WTC11 (cell line): ENCODE measurements around the gene COL20A1. TPM values are rescaled to one million over a fixed set of nuclear protein-coding genes. Genes with fewer than 3 reads are reported as not detected.

Experiments used
- ATAC-seq: fragments of 200-7000 bp; cut with Tn5 transposase; 2 replicates; pipeline ENCODE4 v1.10.0; 2021; ENCODE audit warnings: mild to moderate bottlenecking, moderate library complexity
- CTCF ChIA-PET: fragments of 300-600 bp; sonication (Branson Sonifier 250); formaldehyde crosslinking; loops from one replicate; lab custom pipeline; 2021; ENCODE audit warnings: antibody characterized with exemption; lab: Charles Lee
- POLR2A ChIA-PET: fragments of 350-600 bp; sonication (Branson Sonifier 250); formaldehyde crosslinking; loops from one replicate; lab custom pipeline; 2021; ENCODE audit warnings: antibody characterized with exemption; lab: Charles Lee
- DNase-seq: peaks from one replicate; pipeline ENCODE4 v3.0.0; 2021; ENCODE audit warnings: low spot score
- H3K27ac Mint-ChIP-seq: 2 replicates; pipeline ENCODE4 v1.8.0; 2021; ENCODE audit warnings: mixed read lengths
- H3K27me3 Mint-ChIP-seq: 2 replicates; pipeline ENCODE4 v1.8.0; 2021; ENCODE audit warnings: low read depth, mild to moderate bottlenecking, moderate library complexity, mixed read lengths
- H3K36me3 Mint-ChIP-seq: 2 replicates; pipeline ENCODE4 v1.8.0; 2021; ENCODE audit warnings: mixed read lengths
- H3K4me1 Mint-ChIP-seq: 2 replicates; pipeline ENCODE4 v1.8.0; 2022; ENCODE audit warnings: mixed read lengths
- H3K4me3 Mint-ChIP-seq: 2 replicates; pipeline ENCODE4 v1.8.0; 2021; ENCODE audit warnings: mild to moderate bottlenecking, moderate library complexity, mixed read lengths
- H3K9me3 Mint-ChIP-seq: 2 replicates; pipeline ENCODE4 v1.8.0; 2021; ENCODE audit warnings: mixed read lengths
- GABPB1 ChIP-seq: sonication (generic); formaldehyde crosslinking; IDR thresholded peaks from 2 replicates; pipeline ENCODE4 v1.8.1; 2023; ENCODE audit warnings: mild to moderate bottlenecking, missing genetic modification reagents
- GTF2I ChIP-seq: fragments of 250-450 bp; sonication (Bioruptor Pico); conservative IDR thresholded peaks from 2 replicates; pipeline ENCODE4 v1.4.0; 2021; ENCODE audit warnings: mild to moderate bottlenecking
- IRF2 ChIP-seq: sonication (generic); formaldehyde crosslinking; IDR thresholded peaks from 2 replicates; pipeline ENCODE4 v1.8.0; 2022; ENCODE audit warnings: low read depth, missing genetic modification reagents, borderline replicate concordance
- JAZF1 ChIP-seq: fragments of 250-450 bp; sonication (Bioruptor Pico); IDR thresholded peaks from 2 replicates; pipeline ENCODE4 v1.9.0; 2021; ENCODE audit warnings: moderate library complexity, mild to moderate bottlenecking, inconsistent platforms
- RORB ChIP-seq: fragments of 250-450 bp; sonication (Bioruptor Pico); IDR thresholded peaks from 2 replicates; pipeline ENCODE4 v1.9.0; 2021; ENCODE audit warnings: mild to moderate bottlenecking
- ZNF138 ChIP-seq: sonication (generic); formaldehyde crosslinking; conservative IDR thresholded peaks from 2 replicates; pipeline ENCODE4 v1.8.1; 2022; ENCODE audit warnings: mild to moderate bottlenecking, moderate library complexity, missing genetic modification reagents
- ZNF396 ChIP-seq: fragments of 250-450 bp; sonication (Bioruptor Pico); IDR thresholded peaks from 2 replicates; pipeline ENCODE4 v1.8.0; 2021; ENCODE audit warnings: mild to moderate bottlenecking, moderate library complexity, borderline replicate concordance
- total RNA-seq: library from RNA; stranded (reverse); gene quantifications from 3 replicates; pipeline ENCODE4 v1.2.3, GENCODE V29; 2021
- TF ChIP-seq, protein P1 (sequence below): sonication (generic); formaldehyde crosslinking; IDR thresholded peaks from 2 replicates; pipeline ENCODE4 v1.8.1; 2023; ENCODE audit warnings: mild to moderate bottlenecking, missing genetic modification reagents, borderline replicate concordance
- TF ChIP-seq, protein P2 (sequence below): fragments of 250-450 bp; sonication (Bioruptor Pico); IDR thresholded peaks from 2 replicates; pipeline ENCODE4 v1.9.0; 2021; ENCODE audit warnings: mild to moderate bottlenecking, borderline replicate concordance
- TF ChIP-seq, protein P3 (sequence below): sonication (generic); formaldehyde crosslinking; IDR thresholded peaks from 2 replicates; pipeline ENCODE4 v1.8.1; 2022; ENCODE audit warnings: low read depth, missing genetic modification reagents, borderline replicate concordance
- TF ChIP-seq, protein P4 (sequence below): sonication (generic); formaldehyde crosslinking; IDR thresholded peaks from 2 replicates; pipeline ENCODE4 v1.8.1; 2023; ENCODE audit warnings: mild to moderate bottlenecking, missing genetic modification reagents
- TF ChIP-seq, protein P5 (sequence below): sonication (generic); formaldehyde crosslinking; conservative IDR thresholded peaks from 2 replicates; pipeline ENCODE4 v1.8.1; 2023; ENCODE audit warnings: mild to moderate bottlenecking, low read depth, missing genetic modification reagents, moderate library complexity
- TF ChIP-seq, protein P6 (sequence below): sonication (generic); formaldehyde crosslinking; IDR thresholded peaks from 2 replicates; pipeline ENCODE4 v1.8.0; 2022; ENCODE audit warnings: mild to moderate bottlenecking, missing genetic modification reagents

Gene COL20A1
- total RNA-seq, 1 experiment from 2014 or later, result 1.3 TPM

DNA sequence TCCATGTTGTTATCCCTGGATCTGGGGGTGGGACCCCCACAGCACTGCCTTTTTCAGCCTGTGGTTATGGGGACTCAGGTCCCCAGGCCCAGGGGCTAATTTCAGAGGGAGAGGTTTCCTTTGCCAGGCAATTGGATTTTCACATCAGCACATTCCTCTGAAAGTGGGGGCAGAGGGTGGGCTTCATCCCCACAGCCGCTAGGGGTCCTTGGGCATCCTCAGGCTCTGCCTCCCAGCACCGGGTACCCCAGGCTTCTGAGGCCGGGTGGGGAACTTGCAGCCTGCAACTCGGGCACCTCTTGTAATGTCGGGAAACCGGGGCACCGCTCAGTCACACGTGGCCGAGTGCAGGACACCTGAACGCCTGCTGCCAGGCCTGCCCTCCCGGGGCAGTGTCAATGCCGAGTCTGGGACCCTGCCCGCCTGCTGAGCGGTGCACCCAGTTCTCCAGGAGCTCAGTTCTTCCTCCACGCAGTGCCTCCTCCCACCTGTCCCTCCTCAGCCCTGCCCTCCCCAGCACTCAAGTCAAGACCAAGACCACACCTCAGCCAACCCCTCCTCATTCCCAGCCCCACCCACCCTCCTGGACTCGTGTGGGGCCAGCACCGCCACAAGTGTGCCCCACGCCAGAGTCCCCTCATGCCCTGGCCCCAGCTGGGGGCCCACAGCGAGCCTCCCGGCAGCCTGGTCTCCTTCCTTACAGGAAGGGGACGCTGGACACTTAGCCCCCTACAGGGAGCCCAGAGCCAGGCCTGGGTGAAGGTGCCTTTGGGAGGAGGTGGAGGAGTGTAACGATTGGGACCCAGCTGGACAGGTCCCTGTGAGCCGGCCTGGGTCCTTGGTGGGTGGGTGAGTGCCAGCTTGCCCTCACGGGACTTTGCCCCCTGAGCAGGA lies 77.0 kb downstream of the COL20A1 start (continued):
- TF ChIP-seq, protein P1, sequence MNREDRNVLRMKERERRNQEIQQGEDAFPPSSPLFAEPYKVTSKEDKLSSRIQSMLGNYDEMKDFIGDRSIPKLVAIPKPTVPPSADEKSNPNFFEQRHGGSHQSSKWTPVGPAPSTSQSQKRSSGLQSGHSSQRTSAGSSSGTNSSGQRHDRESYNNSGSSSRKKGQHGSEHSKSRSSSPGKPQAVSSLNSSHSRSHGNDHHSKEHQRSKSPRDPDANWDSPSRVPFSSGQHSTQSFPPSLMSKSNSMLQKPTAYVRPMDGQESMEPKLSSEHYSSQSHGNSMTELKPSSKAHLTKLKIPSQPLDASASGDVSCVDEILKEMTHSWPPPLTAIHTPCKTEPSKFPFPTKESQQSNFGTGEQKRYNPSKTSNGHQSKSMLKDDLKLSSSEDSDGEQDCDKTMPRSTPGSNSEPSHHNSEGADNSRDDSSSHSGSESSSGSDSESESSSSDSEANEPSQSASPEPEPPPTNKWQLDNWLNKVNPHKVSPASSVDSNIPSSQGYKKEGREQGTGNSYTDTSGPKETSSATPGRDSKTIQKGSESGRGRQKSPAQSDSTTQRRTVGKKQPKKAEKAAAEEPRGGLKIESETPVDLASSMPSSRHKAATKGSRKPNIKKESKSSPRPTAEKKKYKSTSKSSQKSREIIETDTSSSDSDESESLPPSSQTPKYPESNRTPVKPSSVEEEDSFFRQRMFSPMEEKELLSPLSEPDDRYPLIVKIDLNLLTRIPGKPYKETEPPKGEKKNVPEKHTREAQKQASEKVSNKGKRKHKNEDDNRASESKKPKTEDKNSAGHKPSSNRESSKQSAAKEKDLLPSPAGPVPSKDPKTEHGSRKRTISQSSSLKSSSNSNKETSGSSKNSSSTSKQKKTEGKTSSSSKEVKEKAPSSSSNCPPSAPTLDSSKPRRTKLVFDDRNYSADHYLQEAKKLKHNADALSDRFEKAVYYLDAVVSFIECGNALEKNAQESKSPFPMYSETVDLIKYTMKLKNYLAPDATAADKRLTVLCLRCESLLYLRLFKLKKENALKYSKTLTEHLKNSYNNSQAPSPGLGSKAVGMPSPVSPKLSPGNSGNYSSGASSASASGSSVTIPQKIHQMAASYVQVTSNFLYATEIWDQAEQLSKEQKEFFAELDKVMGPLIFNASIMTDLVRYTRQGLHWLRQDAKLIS (CRISPR knock-in tag), result no peak
- TF ChIP-seq, protein P2, sequence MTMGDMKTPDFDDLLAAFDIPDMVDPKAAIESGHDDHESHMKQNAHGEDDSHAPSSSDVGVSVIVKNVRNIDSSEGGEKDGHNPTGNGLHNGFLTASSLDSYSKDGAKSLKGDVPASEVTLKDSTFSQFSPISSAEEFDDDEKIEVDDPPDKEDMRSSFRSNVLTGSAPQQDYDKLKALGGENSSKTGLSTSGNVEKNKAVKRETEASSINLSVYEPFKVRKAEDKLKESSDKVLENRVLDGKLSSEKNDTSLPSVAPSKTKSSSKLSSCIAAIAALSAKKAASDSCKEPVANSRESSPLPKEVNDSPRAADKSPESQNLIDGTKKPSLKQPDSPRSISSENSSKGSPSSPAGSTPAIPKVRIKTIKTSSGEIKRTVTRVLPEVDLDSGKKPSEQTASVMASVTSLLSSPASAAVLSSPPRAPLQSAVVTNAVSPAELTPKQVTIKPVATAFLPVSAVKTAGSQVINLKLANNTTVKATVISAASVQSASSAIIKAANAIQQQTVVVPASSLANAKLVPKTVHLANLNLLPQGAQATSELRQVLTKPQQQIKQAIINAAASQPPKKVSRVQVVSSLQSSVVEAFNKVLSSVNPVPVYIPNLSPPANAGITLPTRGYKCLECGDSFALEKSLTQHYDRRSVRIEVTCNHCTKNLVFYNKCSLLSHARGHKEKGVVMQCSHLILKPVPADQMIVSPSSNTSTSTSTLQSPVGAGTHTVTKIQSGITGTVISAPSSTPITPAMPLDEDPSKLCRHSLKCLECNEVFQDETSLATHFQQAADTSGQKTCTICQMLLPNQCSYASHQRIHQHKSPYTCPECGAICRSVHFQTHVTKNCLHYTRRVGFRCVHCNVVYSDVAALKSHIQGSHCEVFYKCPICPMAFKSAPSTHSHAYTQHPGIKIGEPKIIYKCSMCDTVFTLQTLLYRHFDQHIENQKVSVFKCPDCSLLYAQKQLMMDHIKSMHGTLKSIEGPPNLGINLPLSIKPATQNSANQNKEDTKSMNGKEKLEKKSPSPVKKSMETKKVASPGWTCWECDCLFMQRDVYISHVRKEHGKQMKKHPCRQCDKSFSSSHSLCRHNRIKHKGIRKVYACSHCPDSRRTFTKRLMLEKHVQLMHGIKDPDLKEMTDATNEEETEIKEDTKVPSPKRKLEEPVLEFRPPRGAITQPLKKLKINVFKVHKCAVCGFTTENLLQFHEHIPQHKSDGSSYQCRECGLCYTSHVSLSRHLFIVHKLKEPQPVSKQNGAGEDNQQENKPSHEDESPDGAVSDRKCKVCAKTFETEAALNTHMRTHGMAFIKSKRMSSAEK (CRISPR knock-in tag), result no peak
- TF ChIP-seq ZNF138 (CRISPR knock-in tag) (no peak), IRF2 (CRISPR knock-in tag) (no peak)

DNA sequence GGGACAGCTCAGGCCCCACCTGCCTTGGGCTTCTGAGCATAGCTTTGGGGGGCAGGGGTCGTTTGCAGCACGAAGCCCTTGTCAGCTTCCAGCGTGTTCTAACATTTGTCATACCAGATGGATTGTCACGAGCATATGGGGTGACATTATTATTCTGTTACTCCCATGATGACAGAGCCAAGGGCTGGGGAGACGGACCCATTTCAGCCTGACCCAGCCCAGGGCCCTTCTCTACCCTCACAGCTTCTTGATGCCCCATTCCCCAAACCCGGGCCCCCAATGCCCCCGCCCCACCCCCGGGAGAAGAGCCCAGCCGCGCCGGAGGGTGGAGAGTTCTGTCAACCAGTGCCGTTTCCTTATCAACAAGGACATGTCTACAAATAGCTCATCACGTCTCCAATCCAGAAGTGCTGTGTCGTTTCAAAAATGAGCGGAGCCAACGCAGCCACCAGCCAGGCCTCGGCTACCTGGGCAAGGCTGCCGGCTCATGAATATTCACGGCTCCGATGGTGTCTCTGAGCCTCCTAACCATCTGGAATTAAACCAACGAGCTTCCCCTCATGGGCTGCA lies 77.7 kb downstream of the COL20A1 start:
- CTCF ChIA-PET, result interaction anchor here (0.5 to 2.7 kb wide), 15 partner anchors 9 to 663 kb away, joined by 3 to 37 read pairs (median 4); partner anchors contain the start of gene CHRNA4
- POLR2A ChIA-PET, result interaction anchor here (0.5 kb wide), 1 partner anchor 182 kb away, joined by 4 read pairs; no protein-coding TSS in a partner anchor
- DNase-seq, result no peak
- Mint-ChIP-seq H3K4me3 (no peak overlapping the region), H3K4me1 (peaks cover 9% of the 10 kb centered on the region)
- TF ChIP-seq GTF2I (CRISPR knock-in tag) (no peak), JAZF1 (CRISPR knock-in tag) (no peak), GABPB1 (CRISPR knock-in tag) (no peak)
- TF ChIP-seq, protein P3, sequence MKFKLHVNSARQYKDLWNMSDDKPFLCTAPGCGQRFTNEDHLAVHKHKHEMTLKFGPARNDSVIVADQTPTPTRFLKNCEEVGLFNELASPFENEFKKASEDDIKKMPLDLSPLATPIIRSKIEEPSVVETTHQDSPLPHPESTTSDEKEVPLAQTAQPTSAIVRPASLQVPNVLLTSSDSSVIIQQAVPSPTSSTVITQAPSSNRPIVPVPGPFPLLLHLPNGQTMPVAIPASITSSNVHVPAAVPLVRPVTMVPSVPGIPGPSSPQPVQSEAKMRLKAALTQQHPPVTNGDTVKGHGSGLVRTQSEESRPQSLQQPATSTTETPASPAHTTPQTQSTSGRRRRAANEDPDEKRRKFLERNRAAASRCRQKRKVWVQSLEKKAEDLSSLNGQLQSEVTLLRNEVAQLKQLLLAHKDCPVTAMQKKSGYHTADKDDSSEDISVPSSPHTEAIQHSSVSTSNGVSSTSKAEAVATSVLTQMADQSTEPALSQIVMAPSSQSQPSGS (CRISPR knock-in tag), result no peak
- TF ChIP-seq, all 79 proteins: peak for 0
- no peaks in the 10 kb centered on the region for H3K36me3 Mint-ChIP-seq
- H3K27me3 Mint-ChIP-seq, result no peaks in the 10 kb centered on the region
- H3K27ac Mint-ChIP-seq, result no peak overlapping the region
- no peak for ATAC-seq
- H3K9me3 Mint-ChIP-seq, result no peaks in the 10 kb centered on the region

DNA sequence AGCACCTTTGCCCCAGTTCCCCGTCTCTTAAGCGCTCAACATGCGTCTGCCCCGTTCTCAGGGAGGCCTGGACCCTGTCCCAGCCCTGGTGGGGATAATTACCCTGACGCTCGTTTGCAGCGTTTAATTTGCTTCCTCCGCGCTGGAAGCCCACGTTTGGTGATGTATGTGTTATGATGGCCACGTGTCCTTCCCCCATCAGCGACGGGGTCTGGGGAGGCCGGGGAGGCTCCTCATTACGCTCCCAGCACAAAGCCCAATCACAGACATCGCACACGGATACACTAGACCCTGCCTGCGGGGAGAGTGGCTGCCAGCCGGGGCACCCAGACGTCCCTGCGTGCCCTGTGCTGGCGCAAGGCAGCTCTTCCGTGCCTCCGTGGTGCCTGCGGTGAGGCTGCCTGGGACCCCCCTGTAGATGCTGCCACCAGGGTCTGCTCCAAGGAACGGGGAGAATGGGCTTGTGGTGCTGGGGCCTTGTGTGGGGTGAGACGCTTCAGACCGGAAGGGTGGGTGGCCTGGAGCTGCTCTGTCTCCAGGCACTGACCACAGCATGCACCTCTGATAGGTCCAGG lies 78.4 kb downstream of the COL20A1 start:
- CTCF ChIA-PET, result interaction anchor here (0.5 to 2.7 kb wide), 12 partner anchors 10 to 191 kb away, joined by 3 to 37 read pairs (median 4); partner anchors contain the start of gene CHRNA4
- TF ChIP-seq RORB (CRISPR knock-in tag), result no peak
- TF ChIP-seq ZNF396 (CRISPR knock-in tag), result no peak
- TF ChIP-seq, protein P4, sequence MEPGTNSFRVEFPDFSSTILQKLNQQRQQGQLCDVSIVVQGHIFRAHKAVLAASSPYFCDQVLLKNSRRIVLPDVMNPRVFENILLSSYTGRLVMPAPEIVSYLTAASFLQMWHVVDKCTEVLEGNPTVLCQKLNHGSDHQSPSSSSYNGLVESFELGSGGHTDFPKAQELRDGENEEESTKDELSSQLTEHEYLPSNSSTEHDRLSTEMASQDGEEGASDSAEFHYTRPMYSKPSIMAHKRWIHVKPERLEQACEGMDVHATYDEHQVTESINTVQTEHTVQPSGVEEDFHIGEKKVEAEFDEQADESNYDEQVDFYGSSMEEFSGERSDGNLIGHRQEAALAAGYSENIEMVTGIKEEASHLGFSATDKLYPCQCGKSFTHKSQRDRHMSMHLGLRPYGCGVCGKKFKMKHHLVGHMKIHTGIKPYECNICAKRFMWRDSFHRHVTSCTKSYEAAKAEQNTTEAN, result no peak
- TF ChIP-seq, protein P5, sequence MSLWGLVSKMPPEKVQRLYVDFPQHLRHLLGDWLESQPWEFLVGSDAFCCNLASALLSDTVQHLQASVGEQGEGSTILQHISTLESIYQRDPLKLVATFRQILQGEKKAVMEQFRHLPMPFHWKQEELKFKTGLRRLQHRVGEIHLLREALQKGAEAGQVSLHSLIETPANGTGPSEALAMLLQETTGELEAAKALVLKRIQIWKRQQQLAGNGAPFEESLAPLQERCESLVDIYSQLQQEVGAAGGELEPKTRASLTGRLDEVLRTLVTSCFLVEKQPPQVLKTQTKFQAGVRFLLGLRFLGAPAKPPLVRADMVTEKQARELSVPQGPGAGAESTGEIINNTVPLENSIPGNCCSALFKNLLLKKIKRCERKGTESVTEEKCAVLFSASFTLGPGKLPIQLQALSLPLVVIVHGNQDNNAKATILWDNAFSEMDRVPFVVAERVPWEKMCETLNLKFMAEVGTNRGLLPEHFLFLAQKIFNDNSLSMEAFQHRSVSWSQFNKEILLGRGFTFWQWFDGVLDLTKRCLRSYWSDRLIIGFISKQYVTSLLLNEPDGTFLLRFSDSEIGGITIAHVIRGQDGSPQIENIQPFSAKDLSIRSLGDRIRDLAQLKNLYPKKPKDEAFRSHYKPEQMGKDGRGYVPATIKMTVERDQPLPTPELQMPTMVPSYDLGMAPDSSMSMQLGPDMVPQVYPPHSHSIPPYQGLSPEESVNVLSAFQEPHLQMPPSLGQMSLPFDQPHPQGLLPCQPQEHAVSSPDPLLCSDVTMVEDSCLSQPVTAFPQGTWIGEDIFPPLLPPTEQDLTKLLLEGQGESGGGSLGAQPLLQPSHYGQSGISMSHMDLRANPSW (CRISPR knock-in tag), result no peak
- TF ChIP-seq, protein P6, sequence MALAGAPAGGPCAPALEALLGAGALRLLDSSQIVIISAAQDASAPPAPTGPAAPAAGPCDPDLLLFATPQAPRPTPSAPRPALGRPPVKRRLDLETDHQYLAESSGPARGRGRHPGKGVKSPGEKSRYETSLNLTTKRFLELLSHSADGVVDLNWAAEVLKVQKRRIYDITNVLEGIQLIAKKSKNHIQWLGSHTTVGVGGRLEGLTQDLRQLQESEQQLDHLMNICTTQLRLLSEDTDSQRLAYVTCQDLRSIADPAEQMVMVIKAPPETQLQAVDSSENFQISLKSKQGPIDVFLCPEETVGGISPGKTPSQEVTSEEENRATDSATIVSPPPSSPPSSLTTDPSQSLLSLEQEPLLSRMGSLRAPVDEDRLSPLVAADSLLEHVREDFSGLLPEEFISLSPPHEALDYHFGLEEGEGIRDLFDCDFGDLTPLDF (CRISPR knock-in tag), result no peak

More for the DNA sequence above, 78.4 kb downstream of the COL20A1 start:
- peaks cover 9% of the 10 kb centered on the region for H3K4me1 Mint-ChIP-seq
- no peaks in the 10 kb centered on the region for H3K27me3 Mint-ChIP-seq
- H3K36me3 Mint-ChIP-seq, result no peaks in the 10 kb centered on the region
- POLR2A ChIA-PET, result no interaction called here
- DNase-seq (no peak), ATAC-seq (no peak; the same call in 1 of the 2 replicates)
- H3K27ac Mint-ChIP-seq, result no peak overlapping the region
- no peak overlapping the region for H3K4me3 Mint-ChIP-seq
- H3K9me3 Mint-ChIP-seq, result no peaks in the 10 kb centered on the region
